ENCODE results near the gene RREB1.

DNA sequence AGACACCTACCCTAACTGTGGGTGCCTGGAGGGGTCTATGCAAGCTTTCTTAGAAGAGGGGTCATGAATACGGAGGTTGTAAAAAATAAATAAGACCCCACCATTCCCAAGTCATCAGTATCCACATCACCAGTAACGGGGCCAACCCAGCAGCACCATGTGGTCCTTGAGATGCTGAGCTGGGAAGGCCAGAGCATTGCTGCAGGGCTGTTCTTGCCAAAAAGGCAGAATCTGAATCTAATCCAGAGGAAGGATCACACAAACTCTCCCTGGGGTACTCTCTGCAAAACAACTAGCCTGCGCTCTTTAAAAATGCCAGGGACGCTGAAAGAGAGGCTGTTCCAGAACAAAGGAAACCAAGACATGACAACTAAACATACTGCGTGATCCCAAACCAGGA lies 162.1 kb downstream of the RREB1 start:
- TF ChIP-seq, protein P1, sequence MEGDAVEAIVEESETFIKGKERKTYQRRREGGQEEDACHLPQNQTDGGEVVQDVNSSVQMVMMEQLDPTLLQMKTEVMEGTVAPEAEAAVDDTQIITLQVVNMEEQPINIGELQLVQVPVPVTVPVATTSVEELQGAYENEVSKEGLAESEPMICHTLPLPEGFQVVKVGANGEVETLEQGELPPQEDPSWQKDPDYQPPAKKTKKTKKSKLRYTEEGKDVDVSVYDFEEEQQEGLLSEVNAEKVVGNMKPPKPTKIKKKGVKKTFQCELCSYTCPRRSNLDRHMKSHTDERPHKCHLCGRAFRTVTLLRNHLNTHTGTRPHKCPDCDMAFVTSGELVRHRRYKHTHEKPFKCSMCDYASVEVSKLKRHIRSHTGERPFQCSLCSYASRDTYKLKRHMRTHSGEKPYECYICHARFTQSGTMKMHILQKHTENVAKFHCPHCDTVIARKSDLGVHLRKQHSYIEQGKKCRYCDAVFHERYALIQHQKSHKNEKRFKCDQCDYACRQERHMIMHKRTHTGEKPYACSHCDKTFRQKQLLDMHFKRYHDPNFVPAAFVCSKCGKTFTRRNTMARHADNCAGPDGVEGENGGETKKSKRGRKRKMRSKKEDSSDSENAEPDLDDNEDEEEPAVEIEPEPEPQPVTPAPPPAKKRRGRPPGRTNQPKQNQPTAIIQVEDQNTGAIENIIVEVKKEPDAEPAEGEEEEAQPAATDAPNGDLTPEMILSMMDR (IDR thresholded peaks at IDR 0.05) = no peak
- no peak for TF ChIP-seq POLR2A (IDR thresholded peaks at IDR 0.05)

Data from lower leg skin (tissue), 3 donors.